H9 (cell line): ENCODE results near the gene SCN7A. TPM values are rescaled to one million over a fixed set of nuclear protein-coding genes. Genes with fewer than 3 reads are reported as not detected.

Experiments used
- DNase-seq: peaks from one replicate; pipeline ENCODE4 v3.0.0-alpha.2; 2017
- H2AFZ ChIP-seq: one replicate; pipeline ENCODE4 v1.6.1; 2013; ENCODE audit warnings: mild to moderate bottlenecking, low read length, control low read depth, moderate library complexity
- H2AK5ac ChIP-seq: 2 replicates; pipeline ENCODE4 v1.6.1; 2013; ENCODE audit warnings: low read length, control low read depth, mixed read lengths; ENCODE audit not compliant: insufficient read length
- H2BK120ac ChIP-seq: one replicate; pipeline ENCODE4 v1.6.1; 2013; ENCODE audit warnings: low read depth, mild to moderate bottlenecking, low read length, control low read depth, inconsistent platforms; ENCODE audit not compliant: poor library complexity, severe bottlenecking
- H2BK12ac ChIP-seq: 2 replicates; pipeline ENCODE4 v1.6.1; 2013; ENCODE audit warnings: low read length, control low read depth, mixed read lengths, low read depth; ENCODE audit not compliant: insufficient read length
- H2BK15ac ChIP-seq: 2 replicates; pipeline ENCODE4 v1.6.1; 2013; ENCODE audit warnings: low read depth, low read length, control low read depth
- H2BK20ac ChIP-seq: one replicate; pipeline ENCODE4 v1.6.1; 2013; ENCODE audit warnings: low read depth, mild to moderate bottlenecking, low read length, control low read depth, inconsistent platforms; ENCODE audit not compliant: poor library complexity, severe bottlenecking
- H2BK5ac ChIP-seq: 2 replicates; pipeline ENCODE4 v1.6.1; 2013; ENCODE audit warnings: low read length, control low read depth, mixed read lengths; ENCODE audit not compliant: insufficient read length
- H3K14ac ChIP-seq: 2 replicates; pipeline ENCODE4 v1.6.1; 2013; ENCODE audit warnings: low read length, control low read depth; ENCODE audit not compliant: insufficient read depth
- H3K18ac ChIP-seq: 2 replicates; pipeline ENCODE4 v1.6.1; 2013; ENCODE audit warnings: low read depth, mild to moderate bottlenecking, mixed read lengths, low read length, control low read depth; ENCODE audit not compliant: insufficient read length
- H3K23ac ChIP-seq: 2 replicates; pipeline ENCODE4 v1.6.1; 2013; ENCODE audit warnings: low read length, control low read depth, mixed read lengths, low read depth; ENCODE audit not compliant: insufficient read length
- H3K23me2 ChIP-seq: 2 replicates; pipeline ENCODE4 v1.6.1; 2013; ENCODE audit warnings: low read depth, mild to moderate bottlenecking, mixed read lengths, low read length, control low read depth; ENCODE audit not compliant: insufficient read length, poor library complexity, severe bottlenecking
- H3K27ac ChIP-seq: 2 replicates; pipeline ENCODE4 v1.5.1; 2013; ENCODE audit warnings: low read length, control low read depth, mixed read lengths, low read depth; ENCODE audit not compliant: insufficient read length
- H3K27me3 ChIP-seq: 2 replicates; pipeline ENCODE4 v1.6.1; 2013; ENCODE audit warnings: low read length, control low read depth, inconsistent platforms; ENCODE audit not compliant: insufficient read depth
- H3K4ac ChIP-seq: 2 replicates; pipeline ENCODE4 v1.6.1; 2013; ENCODE audit warnings: low read depth, mild to moderate bottlenecking, control low read depth, inconsistent platforms, low read length, moderate library complexity
- H3K4me1 ChIP-seq: 2 replicates; pipeline ENCODE4 v1.6.1; 2013; ENCODE audit warnings: low read length, control low read depth, inconsistent platforms; ENCODE audit not compliant: insufficient read depth
- H3K4me2 ChIP-seq: 2 replicates; pipeline ENCODE4 v1.6.1; 2013; ENCODE audit warnings: low read length, control low read depth, mixed read lengths; ENCODE audit not compliant: insufficient read length, insufficient read depth
- H3K56ac ChIP-seq: 2 replicates; pipeline ENCODE4 v1.6.1; 2013; ENCODE audit warnings: low read depth, mild to moderate bottlenecking, mixed read lengths, low read length, control low read depth; ENCODE audit not compliant: insufficient read length
- H3K79me1 ChIP-seq: 2 replicates; pipeline ENCODE4 v1.6.1; 2013; ENCODE audit warnings: low read depth, mild to moderate bottlenecking, moderate library complexity, low read length, control low read depth, inconsistent platforms; ENCODE audit not compliant: insufficient read depth, poor library complexity, severe bottlenecking
- H3K79me2 ChIP-seq: 2 replicates; pipeline ENCODE4 v1.6.1; 2013; ENCODE audit warnings: low read length, control low read depth, inconsistent platforms; ENCODE audit not compliant: insufficient read depth
- H3K9ac ChIP-seq: 2 replicates; pipeline ENCODE4 v1.6.1; 2013; ENCODE audit warnings: low read length, control low read depth, mixed read lengths; ENCODE audit not compliant: insufficient read length; ENCODE audit errors: extremely low read depth
- H3K9me3 ChIP-seq: one replicate; pipeline ENCODE4 v1.6.1; 2013; ENCODE audit warnings: low read depth, low read length, inconsistent platforms; ENCODE audit not compliant: control insufficient read depth
- H3T11ph ChIP-seq: one replicate; pipeline ENCODE4 v1.6.1; 2013; ENCODE audit warnings: mild to moderate bottlenecking, low read length, control low read depth, inconsistent platforms
- H4K20me1 ChIP-seq: one replicate; pipeline ENCODE4 v1.6.1; 2013; ENCODE audit not compliant: control insufficient read depth, insufficient read length, insufficient read depth
- H4K5ac ChIP-seq: 2 replicates; pipeline ENCODE4 v1.6.1; 2013; ENCODE audit warnings: low read depth, mild to moderate bottlenecking, mixed read lengths, low read length, control low read depth; ENCODE audit not compliant: insufficient read length
- H4K8ac ChIP-seq: replicated peaks from 2 replicates; pipeline ENCODE4 v1.6.1; 2013; ENCODE audit warnings: low read length, control low read depth, mixed read lengths, low read depth; ENCODE audit not compliant: insufficient read length
- H4K91ac ChIP-seq: 2 replicates; pipeline ENCODE4 v1.6.1; 2013; ENCODE audit warnings: low read depth, mild to moderate bottlenecking, moderate library complexity, mixed read lengths, low read length, control low read depth; ENCODE audit not compliant: insufficient read length
- H3K27ac Mint-ChIP-seq, 3 experiments: 2 replicates in 2 of 3; 3 replicates in 1 of 3; pipeline ENCODE4 v1.8.0; 2020 to 2021; ENCODE audit warnings: mixed read lengths in 3 of 3, mild to moderate bottlenecking in 1 of 3, moderate library complexity in 1 of 3
- H3K27me3 Mint-ChIP-seq: 2 replicates; pipeline ENCODE4 v1.8.0; 2021; ENCODE audit warnings: low read depth, mild to moderate bottlenecking, moderate library complexity, mixed read lengths
- H3K36me3 Mint-ChIP-seq, 3 experiments: 2 replicates in 2 of 3; 3 replicates in 1 of 3; pipeline ENCODE4 v1.8.0; 2020 to 2021; ENCODE audit warnings: low read depth in 3 of 3, mixed read lengths in 3 of 3; ENCODE audit not compliant: insufficient read depth in 1 of 3
- H3K4me1 Mint-ChIP-seq, 2 experiments: 2 replicates each; pipeline ENCODE4 v1.8.0; 2020; ENCODE audit warnings: mixed read lengths in 2 of 2
- H3K4me3 Mint-ChIP-seq, 2 experiments: 2 replicates in 1 of 2; 3 replicates in 1 of 2; pipeline ENCODE4 v1.8.0; 2020 to 2021; ENCODE audit warnings: mild to moderate bottlenecking in 2 of 2, mixed read lengths in 2 of 2, moderate library complexity in 1 of 2
- H3K9me3 Mint-ChIP-seq, 2 experiments: 2 replicates in 1 of 2; 3 replicates in 1 of 2; pipeline ENCODE4 v1.8.0; 2020; ENCODE audit warnings: mild to moderate bottlenecking in 2 of 2, mixed read lengths in 2 of 2, moderate library complexity in 1 of 2
- WGBS: extraction: QIAGEN DNeasy Blood & Tissue Kit; methylation state at CpG from one replicate; pipeline ENCODE4 v1.1.7; 2013; ENCODE audit warnings: missing lambda C conversion rate, low lambda C conversion rate, mixed read lengths; ENCODE audit not compliant: insufficient read length; ENCODE audit errors: extremely low coverage; 5-methylcytosine and 5-hydroxymethylcytosine counted together
- total RNA-seq: library from RNA; stranded (reverse); gene quantifications from 2 replicates; pipeline ENCODE4 v1.2.1, GENCODE V29; 2021
- TF ChIP-seq, protein P1 (sequence below): fragments of 200-600 bp; sonication (generic); conservative IDR thresholded peaks from 3 replicates; pipeline ENCODE4 v1.8.0; 2021; ENCODE audit warnings: antibody characterized with exemption, mild to moderate bottlenecking

The SCN7A gene
- total RNA-seq, 1 experiment from 2014 or later, result 0.07 TPM

DNA sequence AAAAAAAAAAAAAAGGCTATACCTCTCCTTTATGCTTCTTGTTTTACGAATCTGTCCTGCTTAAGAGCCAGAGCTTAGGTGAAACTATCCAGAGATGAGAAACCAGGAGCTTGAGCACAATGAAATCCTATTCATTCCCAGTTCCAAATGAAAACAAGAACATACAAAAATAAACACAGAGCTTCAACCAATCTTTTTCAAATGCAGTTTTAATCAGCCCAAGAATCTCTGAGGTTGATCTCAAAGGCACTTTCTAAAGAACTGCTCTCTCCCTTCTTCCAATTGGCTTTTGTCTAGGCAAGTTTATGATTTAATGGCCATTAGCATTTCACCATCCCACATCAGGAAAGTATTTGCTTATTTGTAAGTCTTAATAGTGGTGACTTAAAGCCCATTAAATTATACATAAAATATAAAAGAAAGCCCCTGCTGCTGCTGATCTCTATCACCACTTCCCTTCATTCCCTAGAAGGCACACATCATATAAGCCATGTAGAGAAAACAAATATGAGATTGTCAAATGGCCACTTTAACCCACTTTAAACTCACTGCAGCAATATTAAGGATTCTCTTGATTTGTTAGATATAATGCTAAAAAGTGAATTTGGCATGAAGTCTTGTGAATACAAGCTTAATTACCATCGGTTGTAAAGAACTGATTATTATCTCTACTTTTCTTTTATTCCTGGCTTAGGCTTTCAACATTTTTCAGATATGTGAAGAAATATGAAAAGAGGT, 89.0 kb downstream of the SCN7A start:
- H2BK5ac ChIP-seq, result no peak overlapping the region
- Mint-ChIP-seq H3K4me3 (no peak overlapping the region), H3K27me3 (no peaks in the 10 kb centered on the region), H3K36me3 (no peaks in the 10 kb centered on the region), H3K4me1 (0 out of 4 replicates have a peak, but pooled peaks cover 0 to 2% of the 10 kb centered on the region in 2 experiments), H3K27ac (no peak overlapping the region), H3K9me3 (no peaks in the 10 kb centered on the region)
- H4K20me1 ChIP-seq, result no peaks in the 10 kb centered on the region
- no peak overlapping the region for H3T11ph ChIP-seq
- H3K18ac ChIP-seq, result no peak overlapping the region
- no peak overlapping the region for H3K4me2 ChIP-seq
- no peak overlapping the region for H4K5ac ChIP-seq
- H4K8ac ChIP-seq, result no peak overlapping the region
- H2BK15ac ChIP-seq, result no peak overlapping the region
- no peak overlapping the region for H3K27ac ChIP-seq
- H2BK20ac ChIP-seq, result no peak overlapping the region
- no peaks in the 10 kb centered on the region for H3K23me2 ChIP-seq
- no CpG with 5 or more reads among the region's 2 CpGs for WGBS
- H2BK120ac ChIP-seq, result no peak overlapping the region
- H3K4me1 ChIP-seq, result no peaks in the 10 kb centered on the region
- no peak overlapping the region for H2AK5ac ChIP-seq
- no peaks in the 10 kb centered on the region for H3K79me2 ChIP-seq
- TF ChIP-seq, protein P1, sequence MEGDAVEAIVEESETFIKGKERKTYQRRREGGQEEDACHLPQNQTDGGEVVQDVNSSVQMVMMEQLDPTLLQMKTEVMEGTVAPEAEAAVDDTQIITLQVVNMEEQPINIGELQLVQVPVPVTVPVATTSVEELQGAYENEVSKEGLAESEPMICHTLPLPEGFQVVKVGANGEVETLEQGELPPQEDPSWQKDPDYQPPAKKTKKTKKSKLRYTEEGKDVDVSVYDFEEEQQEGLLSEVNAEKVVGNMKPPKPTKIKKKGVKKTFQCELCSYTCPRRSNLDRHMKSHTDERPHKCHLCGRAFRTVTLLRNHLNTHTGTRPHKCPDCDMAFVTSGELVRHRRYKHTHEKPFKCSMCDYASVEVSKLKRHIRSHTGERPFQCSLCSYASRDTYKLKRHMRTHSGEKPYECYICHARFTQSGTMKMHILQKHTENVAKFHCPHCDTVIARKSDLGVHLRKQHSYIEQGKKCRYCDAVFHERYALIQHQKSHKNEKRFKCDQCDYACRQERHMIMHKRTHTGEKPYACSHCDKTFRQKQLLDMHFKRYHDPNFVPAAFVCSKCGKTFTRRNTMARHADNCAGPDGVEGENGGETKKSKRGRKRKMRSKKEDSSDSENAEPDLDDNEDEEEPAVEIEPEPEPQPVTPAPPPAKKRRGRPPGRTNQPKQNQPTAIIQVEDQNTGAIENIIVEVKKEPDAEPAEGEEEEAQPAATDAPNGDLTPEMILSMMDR, result no peak
- no peaks in the 10 kb centered on the region for H3K79me1 ChIP-seq
- DNase-seq, result no peak
- no peak overlapping the region for H3K9ac ChIP-seq
- no peak overlapping the region for H3K4ac ChIP-seq
- H3K56ac ChIP-seq, result no peak overlapping the region
- no peak overlapping the region for H3K14ac ChIP-seq
- H2BK12ac ChIP-seq, result no peak overlapping the region
- H3K23ac ChIP-seq, result no peak overlapping the region
- no peaks in the 10 kb centered on the region for H3K27me3 ChIP-seq
- no peak overlapping the region for H4K91ac ChIP-seq
- no peaks in the 10 kb centered on the region for H3K9me3 ChIP-seq
- no peak overlapping the region for H2AFZ ChIP-seq
